Measurements from ENCODE around the gene INPP4A. TPM values are rescaled to one million over a fixed set of nuclear protein-coding genes. Genes with fewer than 3 reads are reported as not detected.
A peak's percentile ranks its signal among the peaks of the same experiment; 100 is the strongest.

The INPP4A gene
- polyA plus RNA-seq, 1 donor, result 12.5 TPM

- no peak for DNase-seq
These were observed 16.2 kb downstream of the INPP4A start for GRCh38 chr2:98460573-98461497.

DNA sequence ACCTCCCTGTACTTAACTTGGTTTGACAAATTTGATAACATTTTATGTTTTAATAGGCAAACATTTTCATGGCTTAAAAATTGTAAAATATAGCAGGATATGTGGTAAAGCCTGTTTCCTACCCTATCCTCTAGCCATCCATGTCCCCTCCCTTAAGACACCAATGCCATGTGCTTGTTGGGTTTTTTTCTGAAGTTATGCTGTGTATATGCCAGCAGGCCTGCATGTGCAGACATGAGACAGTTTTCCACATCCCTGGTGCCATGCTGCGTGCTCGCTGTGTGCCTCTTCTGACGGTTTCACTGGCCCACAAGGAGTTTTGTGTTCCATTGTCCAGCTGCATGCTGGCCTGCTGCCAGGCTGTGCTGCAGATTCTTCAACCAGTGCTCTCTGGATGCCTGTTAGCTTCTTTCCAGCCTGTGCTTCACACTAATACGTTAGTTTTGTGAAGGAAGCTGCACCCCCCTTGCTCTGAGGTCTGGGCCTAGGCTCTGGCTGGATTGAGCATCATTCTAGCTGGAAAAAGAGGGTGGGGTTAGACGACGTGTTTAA is 16.9 kb downstream of the INPP4A start:
- no peak for DNase-seq

DNA sequence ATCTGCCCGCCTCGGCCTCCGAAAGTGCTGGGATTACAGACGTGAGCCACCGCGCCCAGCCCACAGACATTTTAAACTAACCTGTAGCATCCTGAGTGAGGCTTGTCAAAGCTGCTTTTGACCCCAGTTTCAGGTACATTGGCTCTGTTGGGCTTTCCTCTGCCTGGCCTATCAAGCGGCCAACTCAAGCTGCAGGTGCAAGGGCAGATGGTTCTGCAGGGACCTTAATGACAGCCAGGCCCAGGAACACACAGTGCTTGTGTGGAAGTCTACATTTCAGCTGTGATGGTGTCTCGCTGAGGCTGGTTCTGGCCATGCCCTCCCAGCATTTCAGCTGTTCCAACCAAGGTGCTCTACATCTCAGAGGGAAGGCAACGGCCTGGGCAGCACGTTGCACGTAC is 18.4 kb downstream of the INPP4A start:
- no peak for DNase-seq

- DNase-seq, result no peak
These were observed 18.9 kb downstream of the INPP4A start for GRCh38 chr2:98463551-98463971.

DNA sequence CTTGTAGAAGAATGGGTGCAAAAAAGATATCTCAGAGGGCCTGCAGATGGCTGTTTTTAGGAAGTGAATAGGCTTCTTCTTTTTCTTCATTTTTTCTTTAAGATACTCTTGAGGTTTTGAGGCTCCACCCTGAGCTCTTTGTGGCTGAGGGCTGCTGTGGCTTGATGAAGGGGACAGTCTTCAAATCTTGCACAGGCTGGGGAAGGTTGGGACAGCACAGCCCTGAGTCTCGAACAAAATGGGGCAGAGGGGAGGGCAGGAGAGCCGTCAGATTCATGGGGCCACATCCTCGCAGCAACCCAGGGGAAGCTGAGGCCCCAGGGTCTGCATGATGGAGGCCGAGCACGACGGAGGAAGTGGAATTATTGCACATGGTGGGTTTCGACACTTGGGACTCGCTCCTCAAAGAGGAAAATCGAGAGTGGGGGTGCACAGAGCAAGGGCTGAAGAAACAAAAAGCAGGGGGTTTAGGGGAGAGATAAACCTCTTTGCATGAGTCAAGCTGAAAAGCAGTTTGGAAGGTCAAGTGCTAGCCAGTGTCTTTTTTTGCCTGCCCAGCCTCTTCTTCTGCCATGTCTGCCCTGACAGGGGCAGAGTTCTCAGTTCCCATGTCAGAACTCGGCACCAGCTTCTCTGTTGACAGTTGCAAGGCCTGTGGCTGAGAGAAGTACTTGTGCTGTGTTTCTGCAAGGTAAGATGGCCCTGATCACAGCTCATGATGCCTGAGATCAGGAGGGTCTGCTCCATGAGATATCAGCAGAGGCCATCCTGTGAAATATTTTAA is 19.5 kb downstream of the INPP4A start:
- no peak for DNase-seq

- no peak for DNase-seq
These were observed 20.2 kb downstream of the INPP4A start for GRCh38 chr2:98464772-98465310.

- DNase-seq, result peak; percentile 57
These were observed 21.0 kb downstream of the INPP4A start for GRCh38 chr2:98465456-98466226.

DNA sequence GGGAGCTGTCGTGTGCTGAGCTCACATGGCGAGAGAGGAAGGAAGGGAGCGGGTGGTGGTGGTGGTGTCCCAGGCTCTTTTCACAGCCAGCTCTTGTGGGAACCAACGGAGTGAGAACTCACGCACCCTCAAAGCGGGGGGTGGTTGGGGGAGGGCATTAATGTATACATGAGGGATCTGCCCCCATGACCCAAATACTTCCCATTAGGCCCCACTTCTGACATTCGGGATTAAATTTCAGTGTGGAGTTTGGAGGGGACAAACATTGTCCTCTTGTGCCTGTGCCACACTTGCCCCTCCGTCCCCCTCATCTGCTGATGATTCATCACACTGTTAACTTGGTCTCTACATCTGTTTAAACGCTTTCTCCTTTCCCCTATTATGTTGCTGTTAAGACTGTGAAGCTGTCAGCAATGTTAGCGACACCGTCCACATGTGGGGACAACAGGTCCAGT is 22.5 kb downstream of the INPP4A start:
- DNase-seq, result no peak

- DNase-seq, result no peak
These were observed 23.0 kb downstream of the INPP4A start for GRCh38 chr2:98467652-98468051.

DNA sequence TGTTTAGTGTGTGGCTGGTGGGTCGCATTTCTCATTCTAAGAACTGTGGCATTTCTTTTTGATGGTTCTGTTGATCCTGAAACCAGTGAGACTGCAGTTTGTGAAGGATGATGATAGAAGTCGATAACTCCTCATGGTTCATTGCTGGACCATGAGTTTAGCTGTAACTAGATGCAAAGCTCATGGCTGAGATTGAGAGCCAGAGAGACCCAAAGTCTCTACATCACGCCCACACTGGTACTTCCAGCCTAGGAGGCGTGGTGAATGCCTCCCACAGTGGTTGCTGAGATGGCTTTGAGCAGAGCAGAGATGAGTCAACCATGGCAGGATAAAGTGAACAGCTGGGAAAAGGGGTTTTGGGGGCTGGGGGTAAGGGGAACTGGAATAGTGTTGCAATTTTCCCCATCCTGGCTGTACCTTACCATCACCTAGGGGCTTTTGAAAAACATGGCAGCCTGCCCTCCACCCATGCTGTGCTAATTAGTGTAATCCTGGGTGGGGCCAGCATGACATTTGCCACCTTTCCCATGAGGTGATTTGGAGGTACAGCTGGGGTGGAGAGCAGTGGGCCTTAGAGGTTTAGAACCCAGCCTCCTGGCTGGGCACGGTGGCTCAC is 24.1 kb downstream of the INPP4A start:
- DNase-seq, result no peak

DNA sequence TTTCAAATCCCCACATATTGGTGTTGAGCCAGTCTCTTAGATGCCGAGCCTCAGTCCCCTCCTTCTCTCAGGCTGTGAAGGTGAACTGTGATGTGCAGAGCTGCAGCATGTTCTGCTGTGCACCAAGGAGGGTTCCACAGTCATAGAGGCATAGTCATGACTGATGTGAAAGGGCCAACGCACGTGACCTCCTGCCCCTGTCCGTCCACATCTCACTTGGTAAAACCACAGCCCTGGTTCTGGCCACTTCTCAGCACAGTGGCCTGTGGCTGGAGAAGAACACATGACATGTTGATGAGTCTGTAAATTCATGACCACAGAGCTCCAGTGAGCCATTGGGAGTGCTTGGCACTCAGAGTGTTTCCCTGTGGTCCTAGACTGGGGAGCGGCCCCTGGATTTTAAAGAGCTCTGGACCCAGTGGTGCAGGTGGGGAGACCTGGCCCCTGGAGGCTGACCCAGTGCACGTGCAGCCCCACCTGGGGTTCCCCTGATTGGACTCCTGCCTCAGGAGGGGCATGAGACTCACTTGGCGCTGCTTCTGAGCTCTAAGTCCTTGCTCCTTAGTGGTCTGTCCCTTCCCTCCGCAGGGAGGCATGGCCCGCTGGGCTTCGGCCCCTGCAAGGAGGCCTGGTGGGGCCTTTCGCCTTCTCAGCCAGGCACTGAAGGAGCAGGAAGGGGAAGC is 25.3 kb downstream of the INPP4A start:
- DNase-seq, result no peak

- DNase-seq, result no peak
These were observed 26.2 kb downstream of the INPP4A start for GRCh38 chr2:98470851-98471255.

GRCh38 chr2:98471402-98472131 is 26.9 kb downstream of the INPP4A start:
- no peak for DNase-seq

DNA sequence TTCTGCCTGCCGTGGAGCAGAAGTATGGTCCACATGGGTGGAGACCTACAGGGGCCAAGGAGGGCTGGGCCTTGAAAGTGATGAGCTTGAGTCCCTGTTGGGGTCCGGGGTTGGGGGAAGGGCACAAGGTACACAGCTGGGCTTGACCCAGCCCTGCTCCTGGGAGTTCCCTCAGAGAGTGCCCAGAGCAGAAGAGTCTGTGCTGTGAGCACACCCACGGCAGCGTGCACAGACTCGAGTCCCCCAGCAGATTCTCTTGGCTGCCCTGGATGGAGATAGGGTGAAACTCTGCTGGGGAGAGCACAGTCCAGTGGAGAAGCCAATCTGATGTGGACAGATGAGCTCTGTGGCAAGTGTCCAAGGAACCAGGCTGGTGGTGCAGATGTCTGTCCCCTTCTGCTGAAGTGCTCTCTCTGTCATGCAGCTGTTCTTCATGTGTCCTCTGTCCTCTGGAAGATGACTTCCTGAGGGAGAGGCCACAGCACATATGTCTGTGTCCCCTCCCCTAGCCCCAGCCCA is 27.5 kb downstream of the INPP4A start:
- DNase-seq, result no peak

DNA sequence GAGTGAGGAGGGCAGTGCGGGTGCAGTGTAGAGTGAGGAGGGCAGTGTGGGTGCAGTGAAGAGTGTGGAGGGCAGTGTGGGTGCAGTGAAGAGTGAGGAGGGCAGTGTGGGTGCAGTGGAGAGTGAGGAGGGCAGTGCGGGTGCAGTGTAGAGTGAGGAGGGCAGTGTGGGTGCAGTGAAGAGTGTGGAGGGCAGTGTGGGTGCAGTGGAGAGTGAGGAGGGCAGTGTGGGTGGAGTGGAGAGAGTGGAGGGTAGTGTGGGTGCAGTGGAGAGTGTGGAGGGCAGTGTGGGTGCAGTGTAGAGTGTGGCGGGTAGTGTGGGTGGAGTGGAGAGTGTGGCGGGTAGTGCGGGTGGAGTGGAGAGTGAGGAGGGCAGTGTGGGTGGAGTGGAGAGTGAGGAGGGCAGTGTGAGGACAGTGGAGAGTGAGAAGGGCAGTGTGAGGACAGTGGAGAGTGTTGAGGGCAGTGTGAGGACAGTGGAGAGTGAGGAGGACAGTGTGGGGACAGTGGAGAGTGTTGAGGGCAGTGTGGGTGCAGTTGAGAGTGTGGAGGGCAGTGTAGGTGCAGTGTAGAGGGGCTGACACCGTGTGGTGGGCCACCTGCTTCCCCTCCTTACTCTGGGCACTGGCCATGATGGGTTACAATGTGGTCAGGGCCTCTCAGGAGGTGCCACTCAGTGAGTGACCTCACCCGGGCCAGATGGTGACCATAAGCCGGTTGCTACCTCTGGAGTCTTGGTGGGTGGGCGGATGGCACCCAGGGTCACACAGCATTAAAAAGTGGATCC is 28.5 kb downstream of the INPP4A start:
- no peak for DNase-seq

DNA sequence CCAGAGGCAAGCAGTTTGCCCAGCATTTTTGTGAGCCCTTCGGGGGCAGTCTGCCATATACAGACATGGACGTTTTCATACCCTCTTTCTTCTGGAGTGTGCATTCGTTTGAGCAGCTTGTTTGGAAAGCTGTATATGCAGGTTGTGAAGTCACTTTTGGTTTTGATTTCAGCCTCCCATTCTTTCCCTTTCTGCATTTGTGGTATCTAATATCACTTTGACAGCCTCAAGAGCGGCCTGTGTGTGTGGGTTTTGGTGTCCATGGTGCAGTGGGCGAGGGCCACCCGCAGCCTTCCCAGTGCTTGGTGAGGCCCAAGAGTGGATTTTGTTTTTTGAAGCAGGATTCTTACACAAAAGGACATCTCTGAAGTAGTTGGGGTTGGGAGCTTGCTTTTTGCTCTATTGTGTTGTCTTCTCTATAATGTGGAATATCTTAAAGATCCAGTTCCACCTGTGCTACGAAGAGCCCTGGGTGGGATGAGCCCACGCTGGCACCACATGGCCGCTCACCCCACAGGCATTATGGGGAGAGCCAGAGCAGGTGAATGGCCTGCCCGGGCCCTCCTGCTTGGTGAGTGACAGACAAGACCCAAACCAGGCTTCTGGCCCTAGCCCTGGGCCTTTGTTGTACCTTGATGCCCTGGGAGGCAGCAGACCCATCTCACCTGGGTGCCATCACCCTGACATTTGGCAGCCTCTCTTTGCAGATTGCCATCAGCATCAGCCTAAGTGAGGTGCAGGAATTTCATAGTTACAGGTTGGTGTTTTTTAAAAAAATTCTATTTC is 29.5 kb downstream of the INPP4A start:
- DNase-seq, result no peak

DNA sequence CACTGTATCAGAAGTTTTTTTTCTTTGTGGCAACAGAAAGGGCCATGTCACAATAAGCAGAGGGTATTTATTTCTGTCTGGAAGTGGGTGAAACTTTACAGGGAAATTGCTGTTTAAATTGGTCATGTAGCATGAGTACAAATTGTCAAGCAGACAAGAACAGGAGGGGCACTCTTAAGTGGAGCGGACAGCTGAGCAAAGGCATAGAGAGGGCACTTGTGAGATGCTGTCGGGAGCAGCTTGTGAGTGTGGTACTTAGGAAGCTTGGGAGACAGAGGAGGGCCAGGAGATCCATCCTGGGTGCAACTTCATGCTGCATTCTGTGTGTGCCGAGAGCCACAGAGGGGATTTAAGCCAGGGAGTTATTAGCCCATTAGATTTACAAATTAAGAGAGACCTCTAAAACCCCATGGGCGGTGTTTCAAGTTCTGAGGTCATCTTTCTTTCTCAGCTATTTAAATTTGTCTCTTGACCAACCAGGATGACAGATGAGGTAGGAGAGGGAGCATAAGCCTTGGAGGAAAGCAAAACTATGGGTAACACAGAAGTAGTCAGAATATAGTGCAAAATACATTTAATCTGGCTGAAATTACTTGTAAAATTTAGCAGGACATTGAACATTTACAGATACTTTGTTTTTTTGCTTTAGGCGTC is 30.4 kb downstream of the INPP4A start:
- DNase-seq, result no peak
